ENCODE measurements around the gene EGLN3.

DNA sequence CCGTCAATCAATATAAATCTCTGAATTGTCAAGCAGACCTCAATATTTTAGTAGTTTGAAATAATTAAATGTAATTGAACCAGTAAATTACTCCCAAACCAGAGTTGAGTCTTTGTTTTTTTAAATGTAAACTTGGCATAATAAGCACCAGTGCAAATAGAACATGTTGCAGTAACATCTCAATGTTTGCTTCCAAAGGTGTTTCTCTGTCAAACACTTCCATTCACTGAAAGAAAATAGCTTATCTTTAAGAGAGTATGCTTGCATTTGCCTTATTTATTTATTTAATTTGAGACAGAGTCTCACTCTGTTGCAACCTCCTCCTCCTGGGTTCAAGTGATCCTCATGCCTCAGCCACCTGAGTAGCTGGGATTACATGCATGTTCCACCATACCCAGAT, 39.9 kb upstream of the EGLN3 start:
- no peak for TF ChIP-seq GATA2 (IDR thresholded peaks at IDR 0.05; ENCODE audit: low read depth, low read length)
- TF ChIP-seq GATA3 (IDR thresholded peaks at IDR 0.05; ENCODE audit: low read depth, low read length), result no peak

All from SH-SY5Y (cell line).